ENCODE measurements around the gene HID1.
"Not testable (repeated sequence)": the region's sequence is repeated elsewhere in the genome, so short reads cannot be mapped to it uniquely, and the experiment has no call there.

HID1 gene

GRCh38 chr17:74986206-74986576 is 13.6 kb upstream of the HID1 start:
- Histone ChIP-seq H3K9ac (ENCODE audit: low read length in 5 of 5) (no peak overlapping the region), H3K9me3 (ENCODE audit: control insufficient read depth in 5 of 5, low read length in 5 of 5) (no peaks in the 10 kb centered on the region), H3K4me3 (ENCODE audit: low read depth in 1 of 5, low read length in 5 of 5) (no peak overlapping the region), H3K27ac (ENCODE audit: low read depth, low read length) (no peak overlapping the region), H3K4me1 (ENCODE audit: control insufficient read depth in 5 of 5, insufficient read depth in 5 of 5, low read length in 5 of 5) (peaks cover 8 to 46% (median 38%) of the 10 kb centered on the region in 5 donors), H3K27me3 (ENCODE audit: control insufficient read depth in 5 of 5, insufficient read depth in 4 of 5, low read length in 5 of 5) (no peaks in the 10 kb centered on the region), H3K36me3 (ENCODE audit: control insufficient read depth in 5 of 5, insufficient read depth in 5 of 5, low read length in 5 of 5) (no peaks in the 10 kb centered on the region)

GRCh38 chr17:74982663-74983313 is 10.2 kb upstream of the HID1 start:
- not testable (repeated sequence) for H3K36me3 ChIP-seq (ENCODE audit: control insufficient read depth in 5 of 5, insufficient read depth in 5 of 5, low read length in 5 of 5); H3K9me3 ChIP-seq (ENCODE audit: control insufficient read depth in 5 of 5, low read length in 5 of 5); H3K27me3 ChIP-seq (ENCODE audit: control insufficient read depth in 5 of 5, insufficient read depth in 4 of 5, low read length in 5 of 5)
- Histone ChIP-seq H3K4me3 (ENCODE audit: low read depth in 1 of 5, low read length in 5 of 5) (peak overlapping the region; percentile 61 to 84 (median 72)), H3K9ac (ENCODE audit: low read length in 5 of 5) (peak overlapping the region in 4 of 5 donors; percentile 48 to 87 (median 74)), H3K4me1 (ENCODE audit: control insufficient read depth in 5 of 5, insufficient read depth in 5 of 5, low read length in 5 of 5) (peaks cover 3 to 26% (median 23%) of the 10 kb centered on the region in 5 donors), H3K27ac (ENCODE audit: low read depth, low read length) (peak overlapping the region; percentile 45)

GRCh38 chr17:74981979-74982662 is 9.6 kb upstream of the HID1 start:
- Histone ChIP-seq H3K27me3 (ENCODE audit: control insufficient read depth in 5 of 5, insufficient read depth in 4 of 5, low read length in 5 of 5) (no peaks in the 10 kb centered on the region), H3K27ac (ENCODE audit: low read depth, low read length) (peak overlapping the region; percentile 45), H3K9me3 (ENCODE audit: control insufficient read depth in 5 of 5, low read length in 5 of 5) (no peaks in the 10 kb centered on the region), H3K4me1 (ENCODE audit: control insufficient read depth in 5 of 5, insufficient read depth in 5 of 5, low read length in 5 of 5) (peaks cover 3 to 25% (median 22%) of the 10 kb centered on the region in 5 donors), H3K4me3 (ENCODE audit: low read depth in 1 of 5, low read length in 5 of 5) (peak overlapping the region; percentile 70 to 84 (median 78)), H3K9ac (ENCODE audit: low read length in 5 of 5) (peak overlapping the region in 4 of 5 donors; percentile 48 to 87 (median 74)), H3K36me3 (ENCODE audit: control insufficient read depth in 5 of 5, insufficient read depth in 5 of 5, low read length in 5 of 5) (no peaks in the 10 kb centered on the region)

GRCh38 chr17:74981318-74981978 is 8.9 kb upstream of the HID1 start:
- Histone ChIP-seq H3K36me3 (ENCODE audit: control insufficient read depth in 5 of 5, insufficient read depth in 5 of 5, low read length in 5 of 5) (no peaks in the 10 kb centered on the region), H3K27me3 (ENCODE audit: control insufficient read depth in 5 of 5, insufficient read depth in 4 of 5, low read length in 5 of 5) (no peaks in the 10 kb centered on the region)

GRCh38 chr17:74979408-74980146 is 7.0 kb upstream of the HID1 start:
- peaks cover 0 to 4% (median 0%) of the 10 kb centered on the region in 5 donors for H3K27me3 ChIP-seq (ENCODE audit: control insufficient read depth in 5 of 5, insufficient read depth in 4 of 5, low read length in 5 of 5)
- no peak overlapping the region for H3K4me3 ChIP-seq (ENCODE audit: low read depth in 1 of 5, low read length in 5 of 5)
- no peaks in the 10 kb centered on the region for H3K36me3 ChIP-seq (ENCODE audit: control insufficient read depth in 5 of 5, insufficient read depth in 5 of 5, low read length in 5 of 5)
- H3K9ac ChIP-seq (ENCODE audit: low read length in 5 of 5) = no peak overlapping the region
- H3K27ac ChIP-seq (ENCODE audit: low read depth, low read length) = no peak overlapping the region
- H3K9me3 ChIP-seq (ENCODE audit: control insufficient read depth in 5 of 5, low read length in 5 of 5) = no peaks in the 10 kb centered on the region
- peaks cover 3 to 19% (median 17%) of the 10 kb centered on the region in 5 donors for H3K4me1 ChIP-seq (ENCODE audit: control insufficient read depth in 5 of 5, insufficient read depth in 5 of 5, low read length in 5 of 5)

More at GRCh38 chr17:74981318-74981978, 8.9 kb upstream of the HID1 start:
- peak overlapping the region; percentile 45 for H3K27ac ChIP-seq (ENCODE audit: low read depth, low read length)
- H3K4me3 ChIP-seq (ENCODE audit: low read depth in 1 of 5, low read length in 5 of 5) = peak overlapping the region; percentile 70 to 84 (median 78)
- peak overlapping the region in 4 of 5 donors; percentile 48 to 87 (median 74) for H3K9ac ChIP-seq (ENCODE audit: low read length in 5 of 5)
- H3K4me1 ChIP-seq (ENCODE audit: control insufficient read depth in 5 of 5, insufficient read depth in 5 of 5, low read length in 5 of 5) = peaks cover 3 to 19% (median 17%) of the 10 kb centered on the region in 5 donors
- no peaks in the 10 kb centered on the region for H3K9me3 ChIP-seq (ENCODE audit: control insufficient read depth in 5 of 5, low read length in 5 of 5)

- Histone ChIP-seq H3K27ac (ENCODE audit: low read depth, low read length) (no peak overlapping the region), H3K27me3 (ENCODE audit: control insufficient read depth in 5 of 5, insufficient read depth in 4 of 5, low read length in 5 of 5) (peaks cover 0 to 6% (median 0%) of the 10 kb centered on the region in 5 donors), H3K9ac (ENCODE audit: low read length in 5 of 5) (no peak overlapping the region), H3K4me1 (ENCODE audit: control insufficient read depth in 5 of 5, insufficient read depth in 5 of 5, low read length in 5 of 5) (peaks cover 3 to 19% (median 17%) of the 10 kb centered on the region in 5 donors), H3K4me3 (ENCODE audit: low read depth in 1 of 5, low read length in 5 of 5) (no peak overlapping the region), H3K36me3 (ENCODE audit: control insufficient read depth in 5 of 5, insufficient read depth in 5 of 5, low read length in 5 of 5) (no peaks in the 10 kb centered on the region), H3K9me3 (ENCODE audit: control insufficient read depth in 5 of 5, low read length in 5 of 5) (no peaks in the 10 kb centered on the region)
These were observed 5.7 kb upstream of the HID1 start for GRCh38 chr17:74978240-74978639.

GRCh38 chr17:74977802-74978201 is 5.2 kb upstream of the HID1 start:
- Histone ChIP-seq H3K27me3 (ENCODE audit: control insufficient read depth in 5 of 5, insufficient read depth in 4 of 5, low read length in 5 of 5) (peaks cover 0 to 10% (median 4%) of the 10 kb centered on the region in 5 donors), H3K4me1 (ENCODE audit: control insufficient read depth in 5 of 5, insufficient read depth in 5 of 5, low read length in 5 of 5) (peaks cover 4 to 21% (median 20%) of the 10 kb centered on the region in 5 donors), H3K9ac (ENCODE audit: low read length in 5 of 5) (no peak overlapping the region), H3K4me3 (ENCODE audit: low read depth in 1 of 5, low read length in 5 of 5) (no peak overlapping the region), H3K27ac (ENCODE audit: low read depth, low read length) (no peak overlapping the region), H3K36me3 (ENCODE audit: control insufficient read depth in 5 of 5, insufficient read depth in 5 of 5, low read length in 5 of 5) (no peaks in the 10 kb centered on the region), H3K9me3 (ENCODE audit: control insufficient read depth in 5 of 5, low read length in 5 of 5) (no peaks in the 10 kb centered on the region)

GRCh38 chr17:74975943-74976342 is 3.4 kb upstream of the HID1 start:
- no peak overlapping the region for H3K27ac ChIP-seq (ENCODE audit: low read depth, low read length)
- H3K27me3 ChIP-seq (ENCODE audit: control insufficient read depth in 5 of 5, insufficient read depth in 4 of 5, low read length in 5 of 5) = peaks cover 4 to 19% (median 9%) of the 10 kb centered on the region in 5 donors
- H3K9ac ChIP-seq (ENCODE audit: low read length in 5 of 5) = no peak overlapping the region
- no peak overlapping the region for H3K4me3 ChIP-seq (ENCODE audit: low read depth in 1 of 5, low read length in 5 of 5)
- H3K9me3 ChIP-seq (ENCODE audit: control insufficient read depth in 5 of 5, low read length in 5 of 5) = no peaks in the 10 kb centered on the region
- peaks cover 1 to 18% (median 15%) of the 10 kb centered on the region in 5 donors for H3K4me1 ChIP-seq (ENCODE audit: control insufficient read depth in 5 of 5, insufficient read depth in 5 of 5, low read length in 5 of 5)
- H3K36me3 ChIP-seq (ENCODE audit: control insufficient read depth in 5 of 5, insufficient read depth in 5 of 5, low read length in 5 of 5) = no peaks in the 10 kb centered on the region

- H3K27ac ChIP-seq (ENCODE audit: low read depth, low read length) = no peak overlapping the region
These were observed 392 bp upstream of the HID1 start for GRCh38 chr17:74972973-74973328.

More at GRCh38 chr17:74972973-74973328, 392 bp upstream of the HID1 start:
- H3K27me3 ChIP-seq (ENCODE audit: control insufficient read depth in 5 of 5, insufficient read depth in 4 of 5, low read length in 5 of 5) = peaks cover 4 to 32% (median 17%) of the 10 kb centered on the region in 5 donors
- H3K4me1 ChIP-seq (ENCODE audit: control insufficient read depth in 5 of 5, insufficient read depth in 5 of 5, low read length in 5 of 5) = peaks cover 1 to 36% (median 20%) of the 10 kb centered on the region in 5 donors
- H3K9ac ChIP-seq (ENCODE audit: low read length in 5 of 5) = peak overlapping the region in 1 of 5 donors; percentile 30
- H3K9me3 ChIP-seq (ENCODE audit: control insufficient read depth in 5 of 5, low read length in 5 of 5) = no peaks in the 10 kb centered on the region
- H3K36me3 ChIP-seq (ENCODE audit: control insufficient read depth in 5 of 5, insufficient read depth in 5 of 5, low read length in 5 of 5) = no peaks in the 10 kb centered on the region
- H3K4me3 ChIP-seq (ENCODE audit: low read depth in 1 of 5, low read length in 5 of 5) = peak overlapping the region in 4 of 5 donors; percentile 8 to 70 (median 50)

All from subcutaneous abdominal adipose tissue (tissue), 5 donors.